Heart left ventricle (tissue), 16 donors: ENCODE results near the gene CDK3. TPM values are rescaled to one million over a fixed set of nuclear protein-coding genes. Genes with fewer than 3 reads are reported as not detected.

Experiments
- ATAC-seq, 4 donors: fragments of 200-7000 bp; cut with Tn5 transposase; one replicate each; pipeline ENCODE4 v1.9.1; 2020 to 2022; ENCODE audit warnings: moderate library complexity in 4 of 4, mild to moderate bottlenecking in 3 of 4, moderate number of reproducible peaks in 1 of 4
- DNase-seq, 5 donors: peaks; one replicate each; pipeline ENCODE4 v3.0.0-alpha.2; 2020
- H3K27ac ChIP-seq, 12 donors: fragments of 200-600 bp; sonication (generic) in 4 of 12; one replicate each; pipeline versions ENCODE4 v1.5.0 to v1.8.0; 2016 to 2022; ENCODE audit warnings: mild to moderate bottlenecking in 2 of 12
- H3K27me3 ChIP-seq, 9 donors: fragments of 200-600 bp; sonication (generic) in 2 of 9; one replicate each; pipeline versions ENCODE4 v1.5.1 to v1.8.0; 2016 to 2022; ENCODE audit warnings: mild to moderate bottlenecking in 3 of 9
- H3K36me3 ChIP-seq, 9 donors: fragments of 200-600 bp; sonication (generic) in 2 of 9; one replicate each; pipeline versions ENCODE4 v1.5.0 to v1.8.0; 2018 to 2022; ENCODE audit warnings: mild to moderate bottlenecking in 2 of 9
- H3K4me1 ChIP-seq, 12 donors: fragments of 200-600 bp; sonication (generic) in 4 of 12; one replicate each; pipeline versions ENCODE4 v1.5.0 to v1.8.0; 2016 to 2022; ENCODE audit warnings: mild to moderate bottlenecking in 3 of 12
- H3K4me3 ChIP-seq, 12 donors: fragments of 200-600 bp; sonication (generic) in 4 of 12; one replicate each; pipeline versions ENCODE4 v1.5.0 to v1.8.0; 2017 to 2022; ENCODE audit warnings: mild to moderate bottlenecking in 9 of 12, moderate library complexity in 4 of 12
- H3K9me3 ChIP-seq, 12 donors: fragments of 200-600 bp; sonication (generic) in 4 of 12; one replicate each; pipeline versions ENCODE4 v1.5.0 to v1.8.0; 2016 to 2022; ENCODE audit warnings: mild to moderate bottlenecking in 1 of 12
- POLR2A ChIP-seq, 2 donors: fragments of 450-650 bp; IDR thresholded peaks; one replicate each; pipeline ENCODE4 v1.6.1; 2017; ENCODE audit warnings: antibody characterized with exemption in 2 of 2, mild to moderate bottlenecking in 2 of 2, moderate library complexity in 2 of 2
- WGBS, 4 donors: extraction: QIAGEN DNeasy Blood & Tissue Kit in 2 of 4; methylation state at CpG; one replicate each; pipeline versions ENCODE4 v1.1.5 to v1.1.7; 2013 to 2018; 5-methylcytosine and 5-hydroxymethylcytosine counted together
- intact Hi-C, 10 donors: fragments of 100-400 bp; cut with DNase I; formaldehyde crosslinking; loops; one replicate each; pipeline versions ENCODE4 v1.11.1 to v1.14.2; 2022
- polyA plus RNA-seq, 2 donors: library from polyadenylated mRNA; stranded (reverse); fragments of 200-250 nt; gene quantifications; one replicate each; pipeline ENCODE4 v1.2.3, GENCODE V29; 2013
- total RNA-seq, 9 donors: library from RNA; depleted of rRNA in 2 of 9; stranded (reverse); fragments of >200 nt in 2 of 9; fragmentation: NEBNext Ultra II Directional in 3 of 9; extraction: Animal tissue kit (Norgen Biotek cat#: 25700) in 3 of 9; gene quantifications; one replicate each; pipeline versions ENCODE4 v1.1.0 to v1.2.4, GENCODE V29; 2016 to 2023
- TF ChIP-seq, protein P1 (sequence below), 12 donors: fragments of 200-600 bp; sonication (generic) in 4 of 12; IDR thresholded peaks; one replicate each; pipeline versions ENCODE4 v1.5.0 to v1.8.0; 2018 to 2022; ENCODE audit warnings: antibody characterized with exemption in 12 of 12, mild to moderate bottlenecking in 5 of 12
- donor health status: ischemic (EF 13 %, LVEDD 7.1; RV severe dilation, severe dysfunction).
- donor health status: healthy with polysubstance abuse.
- donor health status: DM: no; HTN: yes; CAD: no.
- donor health status: DM: no; HTN: no; CAD: no.
- donor health status: ischemic (EF 25% LVEDD 6.9; RV normal size, moderate dysfunction).
- donor health status: ischemic (EF 25% LVEDD 5.7; RV mildly dilated, moderate dysfunction).
- donor health status: healthy.
- donor health status: DM: yes; HTN: yes; CAD: no.
- donor health status: ischemic (EF 35%, LVEDD 5.7; RV mildly dilated, moderate dysfunction).
- donor health status: nonischemic (EF 11% LVEDD 7.7; RV severe dilation, severe dysfunction).
- donor health status: DM: yes; HTN: yes; CAD: no.
- donor health status: PGD.
- donor health status: ischemic (EF 29% LVEDD 5.4; RV normal size, mild dysfunction).
- donor health status: nonischemic (EF 23%, LVEDD 6.1; RV moderate dilation, normal function).

Gene CDK3
- total and polyA plus RNA-seq, 11 donors = 0.46 to 3.6 (median 1.6) TPM; not detected in 2

DNA sequence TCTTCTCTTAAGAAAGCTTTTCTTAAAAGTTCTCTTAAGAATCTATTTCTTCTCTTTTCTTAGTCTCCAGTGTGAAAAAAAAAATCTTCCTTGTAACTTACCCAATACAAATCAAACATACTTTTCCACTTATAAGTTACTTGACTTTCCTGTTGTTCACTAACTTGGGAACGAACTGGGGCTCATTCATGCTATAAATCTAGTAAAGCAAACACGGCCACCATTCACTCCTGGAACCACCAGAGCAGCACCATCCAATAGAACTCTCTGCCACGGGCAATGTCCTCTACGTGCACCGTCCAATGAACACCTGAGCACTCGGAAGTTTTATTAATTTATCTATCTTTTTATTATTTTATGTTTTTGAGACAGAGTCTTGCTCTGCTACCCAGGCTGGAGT, 50.9 kb downstream of the CDK3 start:
- DNase-seq (no peak), ATAC-seq (no peak)
- Histone ChIP-seq H3K27ac (peak overlapping the region in 1 of 12 donors; percentile 21), H3K4me1 (peaks cover 0 to 6% (median 0%) of the 10 kb centered on the region in 12 donors), H3K4me3 (no peak overlapping the region), H3K36me3 (peaks cover 0 to 100% (median 98%) of the 10 kb centered on the region in 9 donors), H3K9me3 (no peaks in the 10 kb centered on the region), H3K27me3 (no peaks in the 10 kb centered on the region)
- TF ChIP-seq, protein P1, sequence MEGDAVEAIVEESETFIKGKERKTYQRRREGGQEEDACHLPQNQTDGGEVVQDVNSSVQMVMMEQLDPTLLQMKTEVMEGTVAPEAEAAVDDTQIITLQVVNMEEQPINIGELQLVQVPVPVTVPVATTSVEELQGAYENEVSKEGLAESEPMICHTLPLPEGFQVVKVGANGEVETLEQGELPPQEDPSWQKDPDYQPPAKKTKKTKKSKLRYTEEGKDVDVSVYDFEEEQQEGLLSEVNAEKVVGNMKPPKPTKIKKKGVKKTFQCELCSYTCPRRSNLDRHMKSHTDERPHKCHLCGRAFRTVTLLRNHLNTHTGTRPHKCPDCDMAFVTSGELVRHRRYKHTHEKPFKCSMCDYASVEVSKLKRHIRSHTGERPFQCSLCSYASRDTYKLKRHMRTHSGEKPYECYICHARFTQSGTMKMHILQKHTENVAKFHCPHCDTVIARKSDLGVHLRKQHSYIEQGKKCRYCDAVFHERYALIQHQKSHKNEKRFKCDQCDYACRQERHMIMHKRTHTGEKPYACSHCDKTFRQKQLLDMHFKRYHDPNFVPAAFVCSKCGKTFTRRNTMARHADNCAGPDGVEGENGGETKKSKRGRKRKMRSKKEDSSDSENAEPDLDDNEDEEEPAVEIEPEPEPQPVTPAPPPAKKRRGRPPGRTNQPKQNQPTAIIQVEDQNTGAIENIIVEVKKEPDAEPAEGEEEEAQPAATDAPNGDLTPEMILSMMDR (IDR thresholded peaks at IDR 0.05) = no peak
- TF ChIP-seq POLR2A (IDR thresholded peaks at IDR 0.05) = no peak
- WGBS, 4 donors = 91 to 94% (median 94%) methylated on average over 6 of the region's 6 CpGs
- intact Hi-C loops = no loop called here

DNA sequence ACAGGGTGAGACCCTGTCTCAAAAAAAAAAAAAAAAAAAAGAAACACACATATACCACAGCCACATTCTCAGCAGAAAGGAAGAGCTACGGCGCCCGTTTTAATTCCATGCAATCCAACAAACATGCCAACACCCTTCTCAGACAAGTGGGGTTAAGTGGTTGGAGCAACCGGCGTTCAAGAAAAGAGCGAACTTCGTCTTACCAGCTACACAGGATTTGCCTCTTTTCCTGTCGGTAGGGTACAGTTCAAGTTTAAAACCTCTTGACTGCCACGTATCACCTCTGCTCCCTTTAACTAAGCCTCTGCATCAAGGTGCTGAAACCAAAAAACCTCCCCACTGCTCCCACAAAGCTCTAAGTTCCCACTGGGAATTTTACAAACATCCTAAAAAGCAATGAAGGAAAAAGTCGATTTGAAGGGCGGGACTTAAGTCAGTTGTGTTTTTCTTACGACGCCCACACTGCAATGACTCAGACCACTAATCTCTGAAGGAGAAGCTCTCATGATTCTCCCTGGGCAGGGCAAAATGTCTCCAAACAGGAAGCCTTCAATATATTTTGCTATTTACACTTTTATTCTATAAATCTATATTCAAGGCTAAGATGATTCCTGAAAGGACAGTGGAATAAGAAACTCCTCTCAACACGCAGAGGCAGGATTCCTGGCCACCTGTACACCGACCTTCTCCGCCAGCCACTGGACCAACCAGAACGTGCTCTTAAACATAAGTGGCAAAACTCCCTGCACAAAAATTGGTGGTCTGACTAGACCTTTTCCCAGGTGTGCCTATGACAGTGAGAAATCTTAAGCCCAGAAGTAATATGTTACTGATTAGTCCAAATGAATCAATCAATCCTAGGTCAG, 52.8 kb downstream of the CDK3 start:
- peak in 2 of 4 donors; percentile 46 to 63 for ATAC-seq
- Histone ChIP-seq H3K36me3 (peaks cover 0 to 100% (median 98%) of the 10 kb centered on the region in 9 donors), H3K4me1 (peaks cover 0 to 2% (median 0%) of the 10 kb centered on the region in 12 donors), H3K27me3 (no peaks in the 10 kb centered on the region), H3K4me3 (no peak overlapping the region), H3K27ac (no peak overlapping the region), H3K9me3 (no peaks in the 10 kb centered on the region)
- intact Hi-C loops = no loop called here
- no peak for DNase-seq
- WGBS, 4 donors = 73 to 83% (median 78%) methylated on average over 17 of the region's 17 CpGs
- TF ChIP-seq, protein P1 (IDR thresholded peaks at IDR 0.05) = no peak
- no peak for TF ChIP-seq POLR2A (IDR thresholded peaks at IDR 0.05)

DNA sequence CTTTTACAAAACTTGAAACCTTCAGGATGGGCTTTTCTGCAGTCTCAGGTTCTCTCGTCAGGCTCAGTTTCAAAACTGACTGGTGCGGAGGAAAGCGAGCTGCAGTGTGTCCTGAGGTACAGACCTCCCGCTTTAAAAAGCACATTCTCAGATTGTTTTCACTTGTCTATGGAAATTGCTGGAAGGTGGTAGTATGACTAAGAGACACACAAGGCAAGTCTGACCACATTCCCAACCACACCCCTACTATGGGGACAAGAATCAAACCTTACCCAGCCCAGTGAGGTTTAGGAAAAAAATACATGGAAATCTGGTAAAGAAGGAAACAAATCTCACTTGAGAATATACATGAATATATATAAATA, 53.4 kb downstream of the CDK3 start:
- no peaks in the 10 kb centered on the region for H3K9me3 ChIP-seq
- no peak for DNase-seq
- TF ChIP-seq, protein P1 (IDR thresholded peaks at IDR 0.05) = no peak
- no peak for TF ChIP-seq POLR2A (IDR thresholded peaks at IDR 0.05)
- H3K27me3 ChIP-seq = no peaks in the 10 kb centered on the region
- H3K4me3 ChIP-seq = no peak overlapping the region
- H3K36me3 ChIP-seq = peaks cover 0 to 100% (median 98%) of the 10 kb centered on the region in 9 donors
- intact Hi-C loops = no loop called here
- H3K4me1 ChIP-seq = no peaks in the 10 kb centered on the region
- 90 to 98% (median 94%) methylated on average over 4 of the region's 4 CpGs for WGBS, 4 donors
- no peak for ATAC-seq
- H3K27ac ChIP-seq = no peak overlapping the region

Other genes with a start within 250 kb of the CDK3 start
- 10 to 100 TPM in 8 of 9 donors, 1 to 10 TPM in 1; 9.6 to 30.6 (median 16.5) TPM for gene GALK1, start 235.7 kb upstream of the CDK3 start, total RNA-seq
- 10 to 100 TPM; 25.5 to 31.2 TPM for gene GALK1, start 235.7 kb upstream of the CDK3 start, polyA plus RNA-seq
- gene UNK, start 216.0 kb upstream of the CDK3 start, total RNA-seq = 10 to 100 TPM; 11.3 to 27.5 (median 16.3) TPM
- gene UNK, start 216.0 kb upstream of the CDK3 start, polyA plus RNA-seq = 10 to 100 TPM; 14.6 to 18.5 TPM
- 10 to 100 TPM in 2 of 9 donors, 1 to 10 TPM in 7; 2.1 to 28.5 (median 6.0) TPM for gene UNC13D, start 156.5 kb upstream of the CDK3 start, total RNA-seq
- gene UNC13D, start 156.5 kb upstream of the CDK3 start, polyA plus RNA-seq = 1 to 10 TPM; 4.5 to 5.8 TPM
- 100 to 1,000 TPM; 134 to 311 (median 158) TPM for gene WBP2, start 145.5 kb upstream of the CDK3 start, total RNA-seq
- 100 to 1,000 TPM; 128 to 217 TPM for gene WBP2, start 145.5 kb upstream of the CDK3 start, polyA plus RNA-seq
- gene TRIM47, start 122.3 kb upstream of the CDK3 start, total RNA-seq = 10 to 100 TPM; 20.3 to 53.4 (median 31.8) TPM
- gene TRIM47, start 122.3 kb upstream of the CDK3 start, polyA plus RNA-seq = 10 to 100 TPM; 20.1 to 23.3 TPM
- gene TRIM65, start 103.9 kb upstream of the CDK3 start, total RNA-seq = 10 to 100 TPM in 3 of 9 donors, 1 to 10 TPM in 6; 6.8 to 16.1 (median 9.5) TPM
- 10 to 100 TPM in 1 of 2 donors, 1 to 10 TPM in 1; 7.5 to 10.5 TPM for gene TRIM65, start 103.9 kb upstream of the CDK3 start, polyA plus RNA-seq
- 100 to 1,000 TPM in 5 of 9 donors, 10 to 100 TPM in 4; 54.8 to 126 (median 106) TPM for gene MRPL38, start 96.0 kb upstream of the CDK3 start, total RNA-seq
- 100 to 1,000 TPM in 1 of 2 donors, 10 to 100 TPM in 1; 79.7 to 111 TPM for gene MRPL38, start 96.0 kb upstream of the CDK3 start, polyA plus RNA-seq
- 1 to 10 TPM; 1.5 to 5.4 (median 2.9) TPM for gene FBF1, start 59.8 kb upstream of the CDK3 start, total RNA-seq
- 1 to 10 TPM; 2.0 to 3.9 TPM for gene FBF1, start 59.8 kb upstream of the CDK3 start, polyA plus RNA-seq
- gene ACOX1, start 21.7 kb upstream of the CDK3 start, total RNA-seq = 100 to 1,000 TPM in 2 of 9 donors, 10 to 100 TPM in 7; 65.5 to 117 (median 84.8) TPM
- gene ACOX1, start 21.7 kb upstream of the CDK3 start, polyA plus RNA-seq = 10 to 100 TPM; 19.5 to 28.7 TPM
- gene TEN1, start 21.6 kb upstream of the CDK3 start, total RNA-seq = 10 to 100 TPM in 3 of 9 donors, 1 to 10 TPM in 6; 3.3 to 15.6 (median 8.6) TPM
- 10 to 100 TPM; 17.8 to 22.1 TPM for gene TEN1, start 21.6 kb upstream of the CDK3 start, polyA plus RNA-seq
- 1 to 10 TPM in 1 of 9 donors, under 1 TPM in 5, not detected in 3; 0.04 to 2.0 (median 0.09) TPM for gene EVPL, start 26.5 kb downstream of the CDK3 start, total RNA-seq
- under 1 TPM; 0.03 to 0.04 TPM for gene EVPL, start 26.5 kb downstream of the CDK3 start, polyA plus RNA-seq
- gene SRP68, start 71.7 kb downstream of the CDK3 start, total RNA-seq = 10 to 100 TPM; 33.2 to 66.8 (median 59.4) TPM
- gene SRP68, start 71.7 kb downstream of the CDK3 start, polyA plus RNA-seq = 10 to 100 TPM; 26.8 to 80.0 TPM
- not detected for gene GALR2, start 73.9 kb downstream of the CDK3 start, total RNA-seq
- under 1 TPM in 1 of 2 donors, not detected in 1; 0.18 TPM for gene GALR2, start 73.9 kb downstream of the CDK3 start, polyA plus RNA-seq
- under 1 TPM in 1 of 9 donors, not detected in 8; 0.13 TPM for gene ZACN, start 78.3 kb downstream of the CDK3 start, total RNA-seq
- 1 to 10 TPM in 1 of 2 donors, under 1 TPM in 1; 0.51 to 1.5 TPM for gene ZACN, start 78.3 kb downstream of the CDK3 start, polyA plus RNA-seq
- gene EXOC7, start 102.9 kb downstream of the CDK3 start, total RNA-seq = 100 to 1,000 TPM in 1 of 9 donors, 10 to 100 TPM in 8; 64.4 to 107 (median 80.5) TPM
- gene EXOC7, start 102.9 kb downstream of the CDK3 start, polyA plus RNA-seq = 10 to 100 TPM; 39.7 to 62.5 TPM
- gene FOXJ1, start 140.4 kb downstream of the CDK3 start, total RNA-seq = not detected
- not detected for gene FOXJ1, start 140.4 kb downstream of the CDK3 start, polyA plus RNA-seq
- 1 to 10 TPM; 3.9 to 7.4 (median 5.2) TPM for gene RNF157, start 239.6 kb downstream of the CDK3 start, total RNA-seq
- gene RNF157, start 239.6 kb downstream of the CDK3 start, polyA plus RNA-seq = 1 to 10 TPM; 3.6 to 5.5 TPM